Astrocyte of the cerebellum (primary cell): ENCODE data around the gene EPHA7.

ENCODE experiments used
- DNase-seq: peaks from one replicate; pipeline ENCODE4 v3.0.0-alpha.2; 2011; ENCODE audit warnings: low read depth
- H3K4me3 ChIP-seq: 2 replicates; pipeline ENCODE4 v1.5.1; 2011; ENCODE audit warnings: mild to moderate bottlenecking, low read depth, low read length, moderate library complexity
- CTCF ChIP-seq: IDR thresholded peaks from 2 replicates; pipeline ENCODE4 v1.5.1; 2012; ENCODE audit warnings: low read length, low read depth, moderate library complexity, mild to moderate bottlenecking; ENCODE audit errors: missing control alignments
- in situ Hi-C: cut with HindIII; loops from 2 replicates; pipeline ENCODE4 v1.10.0; 2017; ENCODE audit warnings: low sequenced_read_pairs

Gene EPHA7

GRCh38 chr6:93323630-93324029 lies 95.7 kb downstream of the EPHA7 start:
- no peak overlapping the region for H3K4me3 ChIP-seq
- in situ Hi-C loops, result no loop called here
- no peak for TF ChIP-seq CTCF
- no peak for DNase-seq

DNA sequence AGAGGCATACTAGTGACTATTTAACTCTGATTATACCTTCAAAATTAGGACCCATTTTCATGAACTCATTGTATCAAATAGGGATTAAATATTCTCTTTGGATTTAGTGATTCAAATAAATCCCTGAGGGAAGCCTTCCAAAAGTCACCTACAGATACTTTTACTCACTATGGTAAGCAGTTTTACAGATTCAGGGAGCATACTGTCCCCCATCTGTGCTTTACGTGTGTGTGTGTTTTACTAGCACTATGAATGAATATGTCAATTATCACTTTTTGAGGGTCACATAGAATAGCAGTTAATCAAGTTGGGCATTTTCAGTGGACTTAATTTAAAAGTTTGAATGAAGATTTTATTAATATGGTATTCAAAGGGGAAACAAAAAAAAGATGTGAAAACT lies 96.7 kb downstream of the EPHA7 start:
- H3K4me3 ChIP-seq, result no peak overlapping the region
- TF ChIP-seq CTCF, result no peak
- in situ Hi-C loops, result no loop called here
- no peak for DNase-seq

DNA sequence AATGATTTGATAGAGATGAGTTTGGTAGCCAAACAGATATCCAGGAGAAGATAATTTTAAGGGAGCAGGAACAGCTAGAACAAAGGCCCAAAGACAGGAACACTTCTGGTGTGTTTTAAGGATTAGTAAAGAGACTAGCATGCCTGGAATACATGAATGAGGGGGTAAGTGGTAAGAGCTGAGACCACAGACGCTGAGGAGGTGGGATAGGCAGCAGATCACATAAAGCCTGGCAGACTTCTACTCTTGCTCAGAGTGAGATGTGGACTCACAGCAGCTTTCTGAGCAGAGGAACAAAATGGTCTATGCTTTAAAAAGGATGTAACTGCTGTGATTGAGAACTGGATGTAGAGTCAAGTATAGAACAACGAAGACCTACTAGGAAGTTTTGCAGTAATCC lies 100.1 kb downstream of the EPHA7 start:
- TF ChIP-seq CTCF, result no peak
- no peak for DNase-seq
- H3K4me3 ChIP-seq, result no peak overlapping the region
- in situ Hi-C loops, result no loop called here

GRCh38 chr6:93318121-93318520 lies 101.2 kb downstream of the EPHA7 start:
- no peak overlapping the region for H3K4me3 ChIP-seq
- no peak for TF ChIP-seq CTCF
- DNase-seq, result no peak
- in situ Hi-C loops, result no loop called here

GRCh38 chr6:93317592-93317991 lies 101.8 kb downstream of the EPHA7 start:
- DNase-seq, result no peak
- in situ Hi-C loops, result no loop called here
- no peak overlapping the region for H3K4me3 ChIP-seq
- no peak for TF ChIP-seq CTCF

- no peak overlapping the region for H3K4me3 ChIP-seq
- TF ChIP-seq CTCF, result no peak
- in situ Hi-C loops, result no loop called here
- DNase-seq, result no peak
Observed at GRCh38 chr6:93307505-93308409, 111.6 kb downstream of the EPHA7 start.

DNA sequence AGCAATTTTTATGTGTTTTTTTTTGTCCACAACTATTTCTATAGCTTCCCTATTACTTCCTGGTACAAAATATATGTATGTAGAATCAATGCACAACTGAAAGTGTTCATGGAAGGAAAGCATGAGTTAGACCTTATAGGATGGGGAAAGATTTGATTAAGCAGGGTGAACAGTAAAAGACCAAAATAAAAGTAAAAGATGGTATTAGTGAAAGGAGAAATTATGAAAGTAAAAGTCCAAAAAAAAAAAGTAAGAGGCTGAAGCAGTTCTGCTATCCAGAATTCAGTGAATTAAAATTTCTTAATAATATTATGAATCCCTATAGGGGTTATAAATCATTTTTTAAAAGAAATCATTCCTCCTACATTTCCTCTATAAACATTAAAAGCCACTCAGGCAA lies 114.3 kb downstream of the EPHA7 start:
- no peak overlapping the region for H3K4me3 ChIP-seq
- no peak for DNase-seq
- no peak for TF ChIP-seq CTCF
- in situ Hi-C loops, result no loop called here
